Left lobe of liver (tissue), 2 donors: ENCODE data around the gene STRADB. TPM values are rescaled to one million over a fixed set of nuclear protein-coding genes. Genes with fewer than 3 reads are reported as not detected.
A peak's percentile ranks its signal among the peaks of the same experiment; 100 is the strongest.
"Not testable (repeated sequence)": the region's sequence is repeated elsewhere in the genome, so short reads cannot be mapped to it uniquely, and the experiment has no call there.

Experiments
- ATAC-seq: fragments of 200-7000 bp; cut with Tn5 transposase; one replicate; pipeline ENCODE4 v1.9.1; 2020; ENCODE audit warnings: mild to moderate bottlenecking, moderate library complexity
- DNase-seq: peaks from one replicate; pipeline ENCODE4 v3.0.0-alpha.2; 2020; ENCODE audit warnings: low spot score
- total RNA-seq: library from RNA; stranded (reverse); gene quantifications from one replicate; pipeline ENCODE4 v1.2.1, GENCODE V29; 2021
- donor health status: DM: no; HTN: no; CAD: no; lungs with moderate emphysema.
- donor health status: DM: no; HTN: yes; CAD: no.

Gene STRADB
- total RNA-seq, 1 donor from 2014 or later, result 71.9 TPM

- DNase-seq, ATAC-seq: not testable (repeated sequence)
Observed at GRCh38 chr2:201429835-201430234, 21.7 kb upstream of the STRADB start.

- DNase-seq, ATAC-seq: not testable (repeated sequence)
Observed at GRCh38 chr2:201430322-201430721, 21.2 kb upstream of the STRADB start.

GRCh38 chr2:201430839-201431238, 20.7 kb upstream of the STRADB start:
- ATAC-seq, result no peak
- no peak for DNase-seq

- DNase-seq, result no peak
- no peak for ATAC-seq
Observed at GRCh38 chr2:201432038-201432620, 19.4 kb upstream of the STRADB start.

- DNase-seq (no peak), ATAC-seq (peak; percentile 51)
Observed at GRCh38 chr2:201432621-201433393, 18.7 kb upstream of the STRADB start.

- ATAC-seq (peak; percentile 67), DNase-seq (no peak)
Observed at GRCh38 chr2:201433394-201433995, 18.0 kb upstream of the STRADB start.

- no peak for DNase-seq
- ATAC-seq, result no peak
Observed at GRCh38 chr2:201436141-201436540, 15.4 kb upstream of the STRADB start.

- not testable (repeated sequence) for ATAC-seq, DNase-seq
Observed at GRCh38 chr2:201439336-201439922, 12.1 kb upstream of the STRADB start.

GRCh38 chr2:201440182-201440581, 11.4 kb upstream of the STRADB start:
- peak; percentile 96 for ATAC-seq
- peak; percentile 62 for DNase-seq

GRCh38 chr2:201441409-201441808, 10.1 kb upstream of the STRADB start:
- ATAC-seq (no peak), DNase-seq (no peak)

- ATAC-seq (no peak), DNase-seq (no peak)
Observed at GRCh38 chr2:201444746-201445465, 6.6 kb upstream of the STRADB start.

GRCh38 chr2:201447086-201447485, 4.5 kb upstream of the STRADB start:
- no peak for ATAC-seq
- no peak for DNase-seq

- ATAC-seq, result no peak
- DNase-seq, result no peak
Observed at GRCh38 chr2:201448061-201448460, 3.5 kb upstream of the STRADB start.

GRCh38 chr2:201448701-201449100, 2.8 kb upstream of the STRADB start:
- ATAC-seq, result no peak
- no peak for DNase-seq

- ATAC-seq (peak; percentile 16), DNase-seq (no peak)
Observed at GRCh38 chr2:201450954-201451291, 617 bp upstream of the STRADB start.

- ATAC-seq (peak; percentile 63), DNase-seq (no peak)
Observed at GRCh38 chr2:201452058-201452921, 750 bp downstream of the STRADB start.

GRCh38 chr2:201452922-201453643, 1.5 kb downstream of the STRADB start:
- DNase-seq (no peak), ATAC-seq (no peak)

GRCh38 chr2:201458381-201458780, 6.8 kb downstream of the STRADB start:
- peak; percentile 69 for ATAC-seq
- no peak for DNase-seq

GRCh38 chr2:201460532-201460931, 9.0 kb downstream of the STRADB start:
- DNase-seq (no peak), ATAC-seq (no peak)

GRCh38 chr2:201464547-201464946, 13.0 kb downstream of the STRADB start:
- DNase-seq (no peak), ATAC-seq (no peak)
